ENCODE measurements around the gene RHOD.

DNA sequence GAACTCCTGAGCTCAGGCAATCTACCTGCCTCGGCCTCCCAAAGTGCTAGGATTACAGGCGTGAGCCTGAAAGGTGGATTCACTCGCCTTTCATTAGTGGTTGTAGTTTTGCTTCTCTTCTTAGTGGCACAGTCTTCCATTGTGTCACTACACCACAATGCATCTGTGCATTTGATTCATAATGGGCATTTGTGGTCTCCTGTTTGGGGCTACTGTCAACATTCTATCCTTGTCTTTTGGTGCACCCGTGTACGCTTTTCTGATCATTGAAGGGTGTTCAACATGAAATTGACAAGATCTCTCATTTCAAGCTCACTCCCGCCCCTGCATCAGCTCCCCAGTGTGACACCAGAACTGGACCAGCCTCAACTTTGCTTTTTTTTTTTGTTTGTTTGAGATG, 35.7 kb upstream of the RHOD start:
- TF ChIP-seq EP300 (IDR thresholded peaks at IDR 0.05), result no peak
- TF ChIP-seq, protein P1, sequence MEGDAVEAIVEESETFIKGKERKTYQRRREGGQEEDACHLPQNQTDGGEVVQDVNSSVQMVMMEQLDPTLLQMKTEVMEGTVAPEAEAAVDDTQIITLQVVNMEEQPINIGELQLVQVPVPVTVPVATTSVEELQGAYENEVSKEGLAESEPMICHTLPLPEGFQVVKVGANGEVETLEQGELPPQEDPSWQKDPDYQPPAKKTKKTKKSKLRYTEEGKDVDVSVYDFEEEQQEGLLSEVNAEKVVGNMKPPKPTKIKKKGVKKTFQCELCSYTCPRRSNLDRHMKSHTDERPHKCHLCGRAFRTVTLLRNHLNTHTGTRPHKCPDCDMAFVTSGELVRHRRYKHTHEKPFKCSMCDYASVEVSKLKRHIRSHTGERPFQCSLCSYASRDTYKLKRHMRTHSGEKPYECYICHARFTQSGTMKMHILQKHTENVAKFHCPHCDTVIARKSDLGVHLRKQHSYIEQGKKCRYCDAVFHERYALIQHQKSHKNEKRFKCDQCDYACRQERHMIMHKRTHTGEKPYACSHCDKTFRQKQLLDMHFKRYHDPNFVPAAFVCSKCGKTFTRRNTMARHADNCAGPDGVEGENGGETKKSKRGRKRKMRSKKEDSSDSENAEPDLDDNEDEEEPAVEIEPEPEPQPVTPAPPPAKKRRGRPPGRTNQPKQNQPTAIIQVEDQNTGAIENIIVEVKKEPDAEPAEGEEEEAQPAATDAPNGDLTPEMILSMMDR (IDR thresholded peaks at IDR 0.05), result no peak
- no peak for TF ChIP-seq POLR2A (IDR thresholded peaks at IDR 0.05)
- no peak for TF ChIP-seq POLR2AphosphoS5 (IDR thresholded peaks at IDR 0.05)
